Naive B cell (primary cell): ENCODE results near the gene MAP3K2. TPM values are rescaled to one million over a fixed set of nuclear protein-coding genes. Genes with fewer than 3 reads are reported as not detected.

Experiments
- ATAC-seq, 2 donors: fragments of 150-1000 bp; cut with Tn5 transposase; 2 replicates each; pipeline ENCODE4 v1.10.0; 2021; ENCODE audit warnings: low read depth in 2 of 2, mild to moderate bottlenecking in 2 of 2, moderate library complexity in 2 of 2
- DNase-seq: peaks from one replicate; pipeline ENCODE4 v3.0.0; 2022
- H3K27ac Mint-ChIP-seq, 6 donors: one replicate each; pipeline ENCODE4 v1.8.0; 2020 to 2022; ENCODE audit warnings: mild to moderate bottlenecking in 6 of 6, mixed read lengths in 6 of 6, moderate library complexity in 5 of 6, inconsistent platforms in 2 of 6
- H3K27me3 Mint-ChIP-seq, 3 donors: one replicate each; pipeline ENCODE4 v1.8.0; 2021 to 2022; ENCODE audit warnings: mixed read lengths in 3 of 3, mild to moderate bottlenecking in 1 of 3
- H3K36me3 Mint-ChIP-seq, 2 donors: one replicate each; pipeline ENCODE4 v1.8.0; 2020 to 2022; ENCODE audit warnings: mixed read lengths in 2 of 2, inconsistent platforms in 1 of 2, mild to moderate bottlenecking in 1 of 2
- H3K4me1 Mint-ChIP-seq, 3 donors: one replicate each; pipeline ENCODE4 v1.8.0; 2020 to 2022; ENCODE audit warnings: mixed read lengths in 3 of 3, inconsistent platforms in 1 of 3, mild to moderate bottlenecking in 1 of 3, moderate library complexity in 1 of 3
- H3K4me3 Mint-ChIP-seq, 8 donors: one replicate each; pipeline ENCODE4 v1.8.0; 2020 to 2022; ENCODE audit warnings: mild to moderate bottlenecking in 8 of 8, mixed read lengths in 8 of 8, moderate library complexity in 8 of 8, inconsistent platforms in 2 of 8
- H3K9me3 Mint-ChIP-seq, 7 donors: one replicate each; pipeline ENCODE4 v1.8.0; 2020 to 2022; ENCODE audit warnings: mixed read lengths in 7 of 7, mild to moderate bottlenecking in 5 of 7, inconsistent platforms in 2 of 7, moderate library complexity in 1 of 7
- polyA plus RNA-seq, 6 donors: library from polyadenylated mRNA; unstranded; fragments of 300-500 nt; fragmentation: Illumina TruSeq; gene quantifications; one replicate each; pipeline ENCODE4 v1.2.3, GENCODE V29; 2021; ENCODE audit warnings: low read depth in 6 of 6

Gene MAP3K2, protein sequence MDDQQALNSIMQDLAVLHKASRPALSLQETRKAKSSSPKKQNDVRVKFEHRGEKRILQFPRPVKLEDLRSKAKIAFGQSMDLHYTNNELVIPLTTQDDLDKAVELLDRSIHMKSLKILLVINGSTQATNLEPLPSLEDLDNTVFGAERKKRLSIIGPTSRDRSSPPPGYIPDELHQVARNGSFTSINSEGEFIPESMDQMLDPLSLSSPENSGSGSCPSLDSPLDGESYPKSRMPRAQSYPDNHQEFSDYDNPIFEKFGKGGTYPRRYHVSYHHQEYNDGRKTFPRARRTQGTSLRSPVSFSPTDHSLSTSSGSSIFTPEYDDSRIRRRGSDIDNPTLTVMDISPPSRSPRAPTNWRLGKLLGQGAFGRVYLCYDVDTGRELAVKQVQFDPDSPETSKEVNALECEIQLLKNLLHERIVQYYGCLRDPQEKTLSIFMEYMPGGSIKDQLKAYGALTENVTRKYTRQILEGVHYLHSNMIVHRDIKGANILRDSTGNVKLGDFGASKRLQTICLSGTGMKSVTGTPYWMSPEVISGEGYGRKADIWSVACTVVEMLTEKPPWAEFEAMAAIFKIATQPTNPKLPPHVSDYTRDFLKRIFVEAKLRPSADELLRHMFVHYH
- polyA plus RNA-seq = 100 to 1,000 TPM in 1 of 6 donors, 10 to 100 TPM in 5; 67.2 to 101 (median 73.2) TPM

DNA sequence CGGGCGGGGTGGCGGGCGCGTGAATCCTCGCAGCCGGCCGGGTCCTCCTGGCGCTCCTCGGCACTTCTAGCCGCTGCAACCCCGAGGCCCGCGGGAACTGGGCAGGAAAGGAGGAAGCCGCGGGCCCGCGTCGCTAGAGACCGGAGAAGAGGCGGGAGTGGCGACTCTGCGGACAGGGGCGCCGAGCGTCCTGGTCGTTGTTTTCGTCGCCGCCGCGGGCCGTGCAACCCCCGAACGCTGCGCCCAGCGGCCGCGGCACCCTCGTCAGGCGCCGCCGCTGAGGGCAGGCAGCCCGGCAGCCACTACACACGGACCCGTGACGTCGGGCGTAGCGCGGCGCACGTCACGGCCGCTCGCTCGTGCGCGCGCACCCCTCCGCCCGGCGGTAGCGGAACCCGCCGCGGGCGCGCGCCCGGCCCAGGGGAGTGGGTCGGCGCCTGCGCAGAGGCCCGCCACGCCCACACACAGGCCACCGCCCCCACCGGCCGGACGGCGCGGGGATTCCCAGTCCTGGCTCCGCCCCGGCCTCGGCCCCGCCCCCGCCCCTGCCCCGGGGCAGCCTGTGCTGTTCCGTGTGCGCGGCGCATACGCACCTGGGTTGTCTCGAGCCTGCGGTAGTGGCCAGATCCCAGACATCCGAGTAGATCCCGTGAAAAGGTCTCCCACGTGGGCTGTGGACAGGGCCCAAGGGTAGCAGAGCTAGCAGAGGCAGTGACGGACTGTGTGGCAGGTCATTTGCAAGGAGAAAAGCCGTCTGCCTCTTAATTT, at the start of gene MAP3K2:
TSS of gene MAP3K2 (minus strand) at position 321 of the 768 bp plus-strand sequence. CDS start 44,846 bp downstream, outside the sequence.
- peak within 1 kb of the TSS; percentile 97 to 100 (median 99) for H3K27ac Mint-ChIP-seq
- no peaks in the 10 kb centered on the region for H3K27me3 Mint-ChIP-seq
- DNase-seq (peak; percentile 92), ATAC-seq (peak; percentile 68 to 69)
- no peaks in the 10 kb centered on the region for H3K36me3 Mint-ChIP-seq
- H3K4me3 Mint-ChIP-seq = peak within 1 kb of the TSS; percentile 88 to 95 (median 93)
- peaks cover 0 to 5% (median 0%) of the 10 kb centered on the region in 7 donors for H3K9me3 Mint-ChIP-seq
- peaks cover 64 to 84% (median 76%) of the 10 kb centered on the region in 3 donors for H3K4me1 Mint-ChIP-seq

DNA sequence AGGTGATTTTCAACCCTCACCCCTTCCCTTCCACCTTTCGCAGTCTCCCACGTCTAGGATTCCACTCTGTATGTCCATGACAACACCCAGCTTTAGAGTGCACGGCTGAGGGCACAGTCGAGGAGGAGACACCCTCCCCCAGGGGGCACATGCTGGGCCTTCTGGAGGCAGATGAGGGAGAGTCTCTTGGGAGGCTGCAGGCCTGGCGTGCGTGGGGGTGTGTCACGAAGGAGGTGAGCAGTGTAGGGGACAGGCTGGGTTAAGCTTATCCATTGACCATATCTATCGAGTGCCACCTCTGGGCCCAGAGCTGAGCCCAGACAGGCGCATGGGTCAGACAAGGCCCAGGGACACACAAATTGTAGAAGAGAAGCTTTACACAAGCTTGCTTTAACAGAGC, 49.3 kb upstream of the MAP3K2 start:
- Mint-ChIP-seq H3K4me1 (no peaks in the 10 kb centered on the region), H3K36me3 (peaks cover 0 to 10% of the 10 kb centered on the region in 2 donors), H3K27ac (no peak overlapping the region), H3K9me3 (peaks cover 6 to 21% (median 16%) of the 10 kb centered on the region in 7 donors), H3K27me3 (no peaks in the 10 kb centered on the region), H3K4me3 (no peak overlapping the region)
- DNase-seq (no peak), ATAC-seq (no peak)

DNA sequence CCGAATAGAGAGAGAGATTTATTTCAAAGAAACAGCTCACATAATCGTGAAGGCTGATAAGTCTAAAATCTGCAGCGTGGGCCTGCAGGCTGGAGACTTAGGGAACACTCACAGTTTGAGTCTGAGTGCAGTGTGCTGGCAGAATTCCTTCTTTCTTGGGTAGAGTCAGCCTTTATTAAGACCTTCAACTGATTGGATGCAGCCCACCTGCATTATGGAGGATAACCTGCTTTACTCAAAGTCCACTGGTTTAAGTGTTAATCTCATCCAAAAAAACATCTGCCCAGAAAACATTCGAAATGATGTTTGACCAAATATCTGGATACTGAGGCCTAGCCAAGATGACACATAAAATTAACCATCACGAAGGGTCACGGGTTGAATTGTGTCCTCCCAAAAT, 46.7 kb upstream of the MAP3K2 start:
- H3K9me3 Mint-ChIP-seq = peaks cover 0 to 4% (median 1%) of the 10 kb centered on the region in 7 donors
- no peaks in the 10 kb centered on the region for H3K27me3 Mint-ChIP-seq
- DNase-seq = no peak
- H3K4me1 Mint-ChIP-seq = no peaks in the 10 kb centered on the region
- H3K4me3 Mint-ChIP-seq = no peak overlapping the region
- ATAC-seq = no peak
- H3K27ac Mint-ChIP-seq = no peak overlapping the region
- no peaks in the 10 kb centered on the region for H3K36me3 Mint-ChIP-seq

DNA sequence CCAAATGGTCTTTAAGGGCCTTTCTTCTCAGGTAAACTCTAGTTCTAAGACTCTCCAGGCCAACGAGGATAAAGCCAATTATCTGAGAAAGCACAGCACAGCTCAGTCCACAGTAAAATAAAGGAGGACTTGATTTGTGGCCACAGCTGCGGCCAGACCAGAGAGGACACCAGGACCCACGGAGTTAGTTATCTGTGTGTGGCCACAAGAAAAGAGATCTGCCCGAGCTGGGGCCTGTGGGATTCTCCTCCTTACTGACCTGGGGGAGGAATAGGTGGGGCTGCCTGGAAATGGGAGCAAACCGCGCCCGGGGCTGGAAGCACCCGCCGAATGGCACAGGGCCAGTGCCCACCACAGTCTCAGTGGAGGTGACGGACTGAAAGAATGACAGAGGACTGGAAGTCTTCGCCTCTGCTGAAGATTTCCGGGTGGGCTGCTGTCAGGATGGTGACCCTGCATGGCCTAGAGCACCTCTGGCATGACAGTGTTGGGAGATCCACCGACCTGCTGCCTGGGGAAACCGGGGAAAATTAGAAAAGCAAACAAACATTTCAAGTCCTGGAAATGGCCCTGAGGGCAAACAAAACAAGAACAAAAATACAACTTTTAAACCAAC, 43.7 kb upstream of the MAP3K2 start:
- no peak for DNase-seq
- no peak overlapping the region for H3K4me3 Mint-ChIP-seq
- no peaks in the 10 kb centered on the region for H3K9me3 Mint-ChIP-seq
- H3K27me3 Mint-ChIP-seq = no peaks in the 10 kb centered on the region
- no peaks in the 10 kb centered on the region for H3K36me3 Mint-ChIP-seq
- no peak overlapping the region for H3K27ac Mint-ChIP-seq
- ATAC-seq = no peak
- H3K4me1 Mint-ChIP-seq = no peaks in the 10 kb centered on the region

DNA sequence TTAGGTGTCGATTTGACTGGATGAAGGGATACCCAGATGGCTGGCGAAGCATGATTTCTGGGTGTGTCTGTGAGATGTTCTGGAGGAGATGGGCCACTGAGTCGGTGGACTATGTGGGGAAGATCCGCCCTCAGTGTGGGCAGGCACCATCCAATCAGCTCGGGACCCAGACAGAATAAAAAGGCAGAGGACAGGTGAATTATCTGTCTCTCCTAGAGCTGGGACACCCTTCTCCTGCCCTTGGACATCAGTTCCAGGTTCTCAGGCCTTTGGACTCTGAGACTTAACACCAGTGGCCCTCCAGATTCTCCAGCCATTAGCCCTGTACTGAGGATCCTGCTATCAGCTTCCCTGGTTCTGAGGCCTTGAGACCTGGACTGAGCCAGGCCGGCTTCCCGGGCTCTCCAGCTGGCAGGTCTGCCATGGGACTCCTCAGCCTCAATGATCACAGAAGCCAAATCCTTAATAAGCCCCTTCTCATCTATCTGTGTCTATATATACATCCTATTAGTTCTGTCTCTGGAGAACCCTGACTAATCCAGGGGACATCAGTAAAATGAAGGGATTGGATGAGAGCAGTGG, 42.2 kb upstream of the MAP3K2 start:
- Mint-ChIP-seq H3K4me3 (no peak overlapping the region), H3K9me3 (no peaks in the 10 kb centered on the region), H3K36me3 (no peaks in the 10 kb centered on the region), H3K4me1 (peaks cover 0 to 3% (median 0%) of the 10 kb centered on the region in 3 donors), H3K27ac (no peak overlapping the region), H3K27me3 (no peaks in the 10 kb centered on the region)
- DNase-seq (no peak), ATAC-seq (no peak)

DNA sequence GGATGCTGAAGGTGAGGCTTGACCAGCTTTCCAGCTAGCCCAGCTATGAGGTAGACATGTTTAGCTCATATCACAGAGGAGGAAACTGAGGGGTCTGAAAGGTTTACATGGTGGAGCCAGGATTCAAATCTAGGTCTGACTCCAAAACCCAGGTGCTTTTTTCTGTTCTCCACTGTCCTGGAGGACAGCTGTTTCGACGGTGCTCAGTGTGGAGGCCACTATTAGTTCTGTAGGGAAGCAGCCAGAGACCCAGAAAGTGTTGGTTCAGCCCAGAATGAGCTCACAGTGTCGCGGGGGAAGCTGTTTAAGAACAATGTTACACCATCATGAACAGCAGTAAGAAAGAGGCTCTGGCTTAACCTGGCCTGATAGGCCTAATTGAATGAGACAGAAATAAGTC, 41.5 kb upstream of the MAP3K2 start:
- Mint-ChIP-seq H3K36me3 (no peaks in the 10 kb centered on the region), H3K9me3 (no peaks in the 10 kb centered on the region), H3K27ac (peak overlapping the region in 1 of 6 donors; percentile 37), H3K4me1 (peaks cover 0 to 3% (median 0%) of the 10 kb centered on the region in 3 donors), H3K27me3 (no peaks in the 10 kb centered on the region), H3K4me3 (no peak overlapping the region)
- ATAC-seq (no peak), DNase-seq (no peak)

DNA sequence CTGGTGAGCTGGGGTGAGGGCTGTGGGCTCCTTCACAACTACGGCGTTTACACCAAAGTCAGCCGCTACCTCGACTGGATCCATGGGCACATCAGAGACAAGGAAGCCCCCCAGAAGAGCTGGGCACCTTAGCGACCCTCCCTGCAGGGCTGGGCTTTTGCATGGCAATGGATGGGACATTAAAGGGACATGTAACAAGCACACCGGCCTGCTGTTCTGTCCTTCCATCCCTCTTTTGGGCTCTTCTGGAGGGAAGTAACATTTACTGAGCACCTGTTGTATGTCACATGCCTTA, 41.0 kb upstream of the MAP3K2 start:
- Mint-ChIP-seq H3K9me3 (no peaks in the 10 kb centered on the region), H3K4me1 (peaks cover 4 to 6% (median 5%) of the 10 kb centered on the region in 3 donors), H3K36me3 (no peaks in the 10 kb centered on the region), H3K27ac (no peak overlapping the region), H3K4me3 (no peak overlapping the region), H3K27me3 (no peaks in the 10 kb centered on the region)
- no peak for ATAC-seq
- no peak for DNase-seq

DNA sequence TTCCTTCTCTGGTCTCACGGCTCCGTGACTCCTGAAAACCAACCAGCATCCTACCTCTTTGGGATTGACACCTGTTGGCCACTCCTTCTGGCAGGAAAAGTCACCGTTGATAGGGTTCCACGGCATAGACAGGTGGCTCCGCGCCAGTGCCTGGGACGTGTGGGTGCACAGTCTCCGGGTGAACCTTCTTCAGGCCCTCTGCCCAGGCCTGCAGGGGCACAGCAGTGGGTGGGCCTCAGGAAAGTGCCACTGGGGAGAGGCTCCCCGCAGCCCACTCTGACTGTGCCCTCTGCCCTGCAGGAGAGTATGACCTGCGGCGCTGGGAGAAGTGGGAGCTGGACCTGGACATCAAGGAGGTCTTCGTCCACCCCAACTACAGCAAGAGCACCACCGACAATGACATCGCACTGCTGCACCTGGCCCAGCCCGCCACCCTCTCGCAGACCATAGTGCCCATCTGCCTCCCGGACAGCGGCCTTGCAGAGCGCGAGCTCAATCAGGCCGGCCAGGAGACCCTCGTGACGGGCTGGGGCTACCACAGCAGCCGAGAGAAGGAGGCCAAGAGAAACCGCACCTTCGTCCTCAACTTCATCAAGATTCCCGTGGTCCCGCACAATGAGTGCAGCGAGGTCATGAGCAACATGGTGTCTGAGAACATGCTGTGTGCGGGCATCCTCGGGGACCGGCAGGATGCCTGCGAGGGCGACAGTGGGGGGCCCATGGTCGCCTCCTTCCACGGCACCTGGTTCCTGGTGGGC, 40.5 kb upstream of the MAP3K2 start:
- H3K27ac Mint-ChIP-seq = no peak overlapping the region
- no peaks in the 10 kb centered on the region for H3K27me3 Mint-ChIP-seq
- no peak for ATAC-seq
- peaks cover 8 to 10% (median 9%) of the 10 kb centered on the region in 3 donors for H3K4me1 Mint-ChIP-seq
- DNase-seq = no peak
- H3K9me3 Mint-ChIP-seq = no peaks in the 10 kb centered on the region
- H3K4me3 Mint-ChIP-seq = no peak overlapping the region
- H3K36me3 Mint-ChIP-seq = no peaks in the 10 kb centered on the region

DNA sequence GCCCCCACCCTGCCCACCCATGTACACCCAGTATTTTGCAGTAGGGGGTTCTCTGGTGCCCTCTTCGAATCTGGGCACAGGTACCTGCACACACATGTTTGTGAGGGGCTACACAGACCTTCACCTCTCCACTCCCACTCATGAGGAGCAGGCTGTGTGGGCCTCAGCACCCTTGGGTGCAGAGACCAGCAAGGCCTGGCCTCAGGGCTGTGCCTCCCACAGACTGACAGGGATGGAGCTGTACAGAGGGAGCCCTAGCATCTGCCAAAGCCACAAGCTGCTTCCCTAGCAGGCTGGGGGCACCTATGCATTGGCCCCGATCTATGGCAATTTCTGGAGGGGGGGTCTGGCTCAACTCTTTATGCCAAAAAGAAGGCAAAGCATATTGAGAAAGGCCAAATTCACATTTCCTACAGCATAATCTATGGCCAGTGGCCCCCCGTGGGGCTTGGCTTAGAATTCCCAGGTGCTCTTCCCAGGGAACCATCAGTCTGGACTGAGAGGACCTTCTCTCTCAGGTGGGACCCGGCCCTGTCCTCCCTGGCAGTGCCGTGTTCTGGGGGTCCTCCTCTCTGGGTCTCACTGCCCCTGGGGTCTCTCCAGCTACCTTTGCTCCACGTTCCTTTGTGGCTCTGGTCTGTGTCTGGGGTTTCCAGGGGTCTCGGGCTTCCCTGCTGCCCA, 39.7 kb upstream of the MAP3K2 start:
- ATAC-seq = no peak
- Mint-ChIP-seq H3K4me1 (peaks cover 8 to 16% (median 14%) of the 10 kb centered on the region in 3 donors), H3K4me3 (no peak overlapping the region), H3K36me3 (no peaks in the 10 kb centered on the region), H3K9me3 (no peaks in the 10 kb centered on the region), H3K27me3 (peaks cover 0 to under 1% (median 0%) of the 10 kb centered on the region in 3 donors), H3K27ac (no peak overlapping the region)
- no peak for DNase-seq

DNA sequence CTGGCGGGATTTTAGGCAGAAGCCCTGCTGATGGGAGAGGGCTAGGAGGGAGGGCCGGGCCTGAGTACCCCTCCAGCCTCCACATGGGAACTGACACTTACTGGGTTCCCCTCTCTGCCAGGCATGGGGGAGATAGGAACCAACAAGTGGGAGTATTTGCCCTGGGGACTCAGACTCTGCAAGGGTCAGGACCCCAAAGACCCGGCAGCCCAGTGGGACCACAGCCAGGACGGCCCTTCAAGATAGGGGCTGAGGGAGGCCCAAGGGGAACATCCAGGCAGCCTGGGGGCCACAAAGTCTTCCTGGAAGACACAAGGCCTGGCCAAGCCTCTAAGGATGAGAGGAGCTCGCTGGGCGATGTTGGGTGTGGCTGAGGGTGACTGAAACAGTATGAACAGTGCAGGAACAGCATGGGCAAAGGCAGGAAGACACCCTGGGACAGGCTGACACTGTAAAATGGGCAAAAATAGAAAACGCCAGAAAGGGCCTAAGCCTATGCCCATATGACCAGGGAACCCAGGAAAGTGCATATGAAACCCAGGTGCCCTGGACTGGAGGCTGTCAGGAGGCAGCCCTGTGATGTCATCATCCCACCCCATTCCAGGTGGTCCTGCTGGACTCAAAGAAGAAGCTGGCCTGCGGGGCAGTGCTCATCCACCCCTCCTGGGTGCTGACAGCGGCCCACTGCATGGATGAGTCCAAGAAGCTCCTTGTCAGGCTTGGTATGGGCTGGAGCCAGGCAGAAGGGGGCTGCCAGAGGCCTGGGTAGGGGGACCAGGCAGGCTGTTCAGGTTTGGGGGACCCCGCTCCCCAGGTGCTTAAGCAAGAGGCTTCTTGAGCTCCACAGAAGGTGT, 39.0 kb upstream of the MAP3K2 start:
- ATAC-seq (no peak), DNase-seq (no peak)
- H3K4me3 Mint-ChIP-seq = peak overlapping the region in 1 of 8 donors; percentile 16
- no peaks in the 10 kb centered on the region for H3K9me3 Mint-ChIP-seq
- H3K27ac Mint-ChIP-seq = peak overlapping the region in 1 of 6 donors; percentile 74
- peaks cover 0 to 8% (median 5%) of the 10 kb centered on the region in 3 donors for H3K27me3 Mint-ChIP-seq
- peaks cover 8 to 22% (median 19%) of the 10 kb centered on the region in 3 donors for H3K4me1 Mint-ChIP-seq
- H3K36me3 Mint-ChIP-seq = no peaks in the 10 kb centered on the region
